Cardiac fibroblast (primary cell): ENCODE results near the gene MXD3.
"Not testable (repeated sequence)": the region's sequence is repeated elsewhere in the genome, so short reads cannot be mapped to it uniquely, and the experiment has no call there.

Experiments
- DNase-seq, 2 donors: peaks; one replicate each; pipeline versions ENCODE4 v3.0.0 to v3.0.0-alpha.2; 2010; ENCODE audit warnings: low read depth in 2 of 2
- H3K4me3 ChIP-seq, 2 donors: replicated peaks in 1 of 2; 1 replicate in 1 of 2; 2 replicates in 1 of 2; pipeline ENCODE4 v1.5.1; 2011; ENCODE audit warnings: low read depth in 2 of 2, low read length in 2 of 2, mild to moderate bottlenecking in 2 of 2, moderate library complexity in 1 of 2
- TF ChIP-seq, protein P1 (sequence below): IDR thresholded peaks from one replicate; pipeline ENCODE4 v1.5.1; 2011; ENCODE audit warnings: low read depth, mild to moderate bottlenecking, low read length, inconsistent platforms

The MXD3 gene

DNA sequence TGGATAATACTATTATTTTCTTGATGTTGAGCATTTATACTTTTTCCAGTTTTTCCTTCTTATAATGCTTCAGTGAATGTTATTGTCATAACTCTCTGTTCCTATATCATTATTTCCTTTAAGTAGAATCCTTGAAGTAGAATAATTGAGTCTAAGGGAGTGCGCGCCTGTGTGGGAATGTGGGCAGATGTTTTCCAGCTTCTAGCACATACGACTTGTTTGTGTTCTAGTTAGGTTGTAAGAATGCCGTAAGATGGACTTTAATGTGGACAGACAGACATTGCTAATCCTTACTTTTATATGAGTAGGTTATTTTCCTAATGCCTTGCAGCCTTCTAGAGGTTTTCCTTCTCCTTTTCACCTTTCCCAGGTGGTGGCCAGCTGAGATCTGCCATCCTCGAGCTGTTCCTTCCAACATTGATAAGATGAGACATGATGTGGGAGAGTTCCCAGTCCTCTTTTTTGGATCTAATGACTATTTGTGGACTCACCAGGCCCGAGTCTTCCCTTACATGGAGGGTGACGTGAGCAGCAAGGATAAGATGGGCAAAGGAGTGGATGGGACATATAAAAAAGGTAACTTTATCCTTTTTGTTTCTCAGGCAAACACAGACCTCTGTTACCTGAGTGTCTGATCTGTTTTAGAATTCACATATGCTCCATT is 42.3 kb downstream of the MXD3 start:
- TF ChIP-seq, protein P1, sequence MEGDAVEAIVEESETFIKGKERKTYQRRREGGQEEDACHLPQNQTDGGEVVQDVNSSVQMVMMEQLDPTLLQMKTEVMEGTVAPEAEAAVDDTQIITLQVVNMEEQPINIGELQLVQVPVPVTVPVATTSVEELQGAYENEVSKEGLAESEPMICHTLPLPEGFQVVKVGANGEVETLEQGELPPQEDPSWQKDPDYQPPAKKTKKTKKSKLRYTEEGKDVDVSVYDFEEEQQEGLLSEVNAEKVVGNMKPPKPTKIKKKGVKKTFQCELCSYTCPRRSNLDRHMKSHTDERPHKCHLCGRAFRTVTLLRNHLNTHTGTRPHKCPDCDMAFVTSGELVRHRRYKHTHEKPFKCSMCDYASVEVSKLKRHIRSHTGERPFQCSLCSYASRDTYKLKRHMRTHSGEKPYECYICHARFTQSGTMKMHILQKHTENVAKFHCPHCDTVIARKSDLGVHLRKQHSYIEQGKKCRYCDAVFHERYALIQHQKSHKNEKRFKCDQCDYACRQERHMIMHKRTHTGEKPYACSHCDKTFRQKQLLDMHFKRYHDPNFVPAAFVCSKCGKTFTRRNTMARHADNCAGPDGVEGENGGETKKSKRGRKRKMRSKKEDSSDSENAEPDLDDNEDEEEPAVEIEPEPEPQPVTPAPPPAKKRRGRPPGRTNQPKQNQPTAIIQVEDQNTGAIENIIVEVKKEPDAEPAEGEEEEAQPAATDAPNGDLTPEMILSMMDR = no peak
- no peak overlapping the region for H3K4me3 ChIP-seq
- no peak for DNase-seq

DNA sequence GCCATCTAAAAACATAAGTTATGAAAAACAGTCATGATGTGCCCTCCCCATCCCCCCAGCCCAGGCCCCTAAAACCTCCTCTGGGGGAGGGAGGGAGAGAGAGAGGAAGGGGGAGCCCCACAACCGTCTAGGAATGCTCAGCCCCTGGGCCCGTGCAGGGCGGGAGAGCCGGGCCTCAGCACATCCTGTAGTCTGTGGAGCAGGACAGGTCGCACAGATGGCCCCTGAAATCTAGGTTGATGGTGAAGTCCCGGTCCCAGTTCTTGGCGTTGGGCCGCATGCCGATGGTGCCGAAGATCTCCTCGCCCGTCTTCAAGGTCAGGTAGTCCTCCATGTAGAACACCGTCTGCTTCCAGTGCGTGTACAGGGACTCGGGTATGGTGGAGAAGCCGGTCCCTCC is 46.3 kb downstream of the MXD3 start:
- TF ChIP-seq, protein P1 = no peak
- no peak overlapping the region for H3K4me3 ChIP-seq
- no peak for DNase-seq

DNA sequence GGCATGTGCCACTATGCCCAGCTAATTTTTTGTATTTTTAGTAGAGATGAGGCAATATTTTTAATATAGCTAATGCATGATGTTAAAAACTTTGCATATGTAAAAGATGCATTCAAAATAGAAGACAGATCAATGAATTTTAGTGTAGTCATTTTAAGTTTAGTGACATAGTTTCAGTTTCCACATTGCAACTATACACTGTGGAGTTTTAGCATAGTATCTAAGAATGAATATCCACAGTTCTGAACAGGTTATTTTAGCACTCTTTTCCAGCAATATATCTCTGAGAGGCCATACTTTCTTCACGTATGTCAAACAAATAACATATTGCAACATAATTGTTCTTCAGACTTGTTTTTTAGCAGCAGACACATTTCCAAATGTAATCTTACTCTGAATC is 47.5 kb downstream of the MXD3 start:
- TF ChIP-seq, protein P1 = no peak
- no peak overlapping the region for H3K4me3 ChIP-seq

DNA sequence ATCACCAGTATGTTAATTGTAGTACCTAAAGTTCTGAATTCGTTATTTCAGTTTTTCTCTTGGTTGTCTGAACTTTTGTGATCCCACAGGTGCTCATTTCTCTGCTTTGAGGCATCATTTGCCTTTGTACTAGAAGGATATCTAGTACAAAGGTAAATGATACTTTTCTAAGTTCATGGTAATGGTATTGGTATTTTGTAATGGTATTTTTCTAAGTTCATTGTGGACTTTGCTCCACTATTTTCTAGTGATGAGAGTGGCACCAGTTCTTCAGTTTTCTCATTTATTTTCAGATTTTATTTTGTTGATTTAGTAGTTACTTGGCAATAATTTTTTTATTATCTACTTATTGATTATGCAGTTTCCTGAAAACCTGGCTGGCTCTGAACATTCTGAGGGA is 50.2 kb downstream of the MXD3 start:
- no peak for DNase-seq
- TF ChIP-seq, protein P1 = no peak
- H3K4me3 ChIP-seq = no peak overlapping the region

More for the DNA sequence above, 47.5 kb downstream of the MXD3 start:
- no peak for DNase-seq

DNA sequence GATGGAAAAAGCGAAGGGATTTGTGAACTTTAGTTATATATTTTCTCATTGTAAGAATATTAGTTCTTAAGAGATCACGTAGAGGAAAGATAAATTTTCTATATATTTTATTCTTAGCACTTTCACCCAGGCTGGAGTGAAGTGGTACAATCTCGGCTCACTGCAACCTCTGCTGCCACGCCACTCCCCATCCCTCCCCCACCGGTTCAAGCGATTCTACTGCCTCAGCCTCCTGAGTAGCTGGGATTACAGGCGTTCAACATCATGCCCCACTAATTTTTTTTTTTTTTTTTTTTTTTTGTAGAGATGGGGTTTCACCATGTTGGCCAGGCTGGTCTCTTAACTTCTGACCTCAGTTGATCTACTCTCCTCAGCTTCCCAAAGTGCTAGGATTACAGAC is 50.7 kb downstream of the MXD3 start:
- H3K4me3 ChIP-seq = no peak overlapping the region
- TF ChIP-seq, protein P1 = no peak
- no peak for DNase-seq

DNA sequence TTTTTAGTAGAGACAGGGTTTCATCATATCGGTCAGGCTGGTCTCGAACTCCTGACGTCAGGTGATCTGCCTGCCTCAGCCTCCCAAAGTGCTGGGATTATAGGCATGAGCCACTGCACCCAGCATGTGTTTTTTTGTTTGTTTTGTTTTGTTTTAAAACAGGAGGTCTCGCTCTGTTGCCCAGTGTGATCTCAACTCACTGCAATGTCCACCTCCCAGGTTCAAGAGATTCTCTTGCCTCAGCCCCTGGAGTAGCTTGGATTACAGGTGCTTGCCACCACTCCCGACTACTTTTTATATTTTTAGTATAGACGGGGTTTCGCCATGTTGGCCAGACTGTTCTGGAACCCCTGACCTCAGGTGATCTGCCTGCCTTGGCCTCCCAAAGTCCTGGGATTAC is 53.0 kb downstream of the MXD3 start:
- not testable (repeated sequence) for H3K4me3 ChIP-seq, DNase-seq
